Activated CD8-positive, alpha-beta memory T cell treated with anti-CD3 and anti-CD28 coated beads, Interleukin-2, amount 10 ng/mL, durations not matched to agents 7 days and 5 days (primary cell): Measurements from ENCODE around the gene KAZN. TPM values are rescaled to one million over a fixed set of nuclear protein-coding genes. Genes with fewer than 3 reads are reported as not detected.

Experiments
- ATAC-seq: fragments of 150-1000 bp; cut with Tn5 transposase; one replicate; pipeline ENCODE4 v1.10.0; 2021; ENCODE audit warnings: moderate library complexity
- CTCF ChIA-PET: fragments of 350-600 bp; sonication (Branson Sonifier 250); formaldehyde crosslinking; loops from one replicate; lab custom pipeline; 2021; ENCODE audit warnings: antibody characterized with exemption; lab: Charles Lee
- DNase-seq: peaks from one replicate; pipeline ENCODE4 v3.0.0-alpha.2; 2020
- H3K27ac Mint-ChIP-seq: one replicate; pipeline ENCODE4 v1.8.0; 2021; ENCODE audit warnings: mild to moderate bottlenecking, mixed read lengths
- H3K27me3 Mint-ChIP-seq: one replicate; pipeline ENCODE4 v1.8.0; 2021; ENCODE audit warnings: mixed read lengths
- H3K36me3 Mint-ChIP-seq: one replicate; pipeline ENCODE4 v1.8.0; 2021; ENCODE audit warnings: mild to moderate bottlenecking, mixed read lengths
- H3K4me1 Mint-ChIP-seq: one replicate; pipeline ENCODE4 v1.8.0; 2021; ENCODE audit warnings: mixed read lengths
- H3K4me3 Mint-ChIP-seq: one replicate; pipeline ENCODE4 v1.8.0; 2021; ENCODE audit warnings: mild to moderate bottlenecking, moderate library complexity, mixed read lengths
- H3K9me3 Mint-ChIP-seq: one replicate; pipeline ENCODE4 v1.8.0; 2022; ENCODE audit warnings: low read depth, mixed read lengths
- total RNA-seq, 2 experiments: library from RNA; stranded (reverse); gene quantifications; one replicate each; pipeline ENCODE4 v1.2.3, GENCODE V29; 2021

Gene KAZN
- total RNA-seq, 2 experiments from 2014 or later: 0.12 to 0.15 TPM

GRCh38 chr1:14941864-14942263, 343.4 kb downstream of the KAZN start:
- Mint-ChIP-seq H3K27ac (no peak overlapping the region), H3K27me3 (no peaks in the 10 kb centered on the region), H3K4me3 (no peak overlapping the region), H3K9me3 (no peaks in the 10 kb centered on the region), H3K36me3 (no peaks in the 10 kb centered on the region), H3K4me1 (no peaks in the 10 kb centered on the region)
- no peak for ATAC-seq
- no peak for DNase-seq
- CTCF ChIA-PET: no interaction called here

GRCh38 chr1:14944471-14944985, 346.0 kb downstream of the KAZN start:
- Mint-ChIP-seq H3K4me3 (no peak overlapping the region), H3K4me1 (no peaks in the 10 kb centered on the region), H3K36me3 (no peaks in the 10 kb centered on the region), H3K27me3 (no peaks in the 10 kb centered on the region), H3K9me3 (no peaks in the 10 kb centered on the region), H3K27ac (no peak overlapping the region)
- ATAC-seq (no peak), DNase-seq (no peak)
- CTCF ChIA-PET: interaction anchor here (0.7 kb wide), 1 partner anchor 160 kb away, joined by 3 read pairs; no protein-coding TSS in a partner anchor

- H3K4me3 Mint-ChIP-seq: no peak overlapping the region
- H3K27ac Mint-ChIP-seq: no peak overlapping the region
- no peaks in the 10 kb centered on the region for H3K4me1 Mint-ChIP-seq
- CTCF ChIA-PET: no interaction called here
- no peaks in the 10 kb centered on the region for H3K9me3 Mint-ChIP-seq
- H3K36me3 Mint-ChIP-seq: no peaks in the 10 kb centered on the region
- no peaks in the 10 kb centered on the region for H3K27me3 Mint-ChIP-seq
- no peak for DNase-seq
- no peak for ATAC-seq
Observed at GRCh38 chr1:14945132-14946010, 346.9 kb downstream of the KAZN start.

GRCh38 chr1:14946011-14946359, 347.5 kb downstream of the KAZN start:
- CTCF ChIA-PET: no interaction called here
- no peaks in the 10 kb centered on the region for H3K27me3 Mint-ChIP-seq
- no peak overlapping the region for H3K4me3 Mint-ChIP-seq
- DNase-seq (no peak), ATAC-seq (no peak)
- H3K27ac Mint-ChIP-seq: no peak overlapping the region
- H3K4me1 Mint-ChIP-seq: no peaks in the 10 kb centered on the region
- H3K9me3 Mint-ChIP-seq: no peaks in the 10 kb centered on the region
- H3K36me3 Mint-ChIP-seq: no peaks in the 10 kb centered on the region

GRCh38 chr1:14946684-14947238, 348.3 kb downstream of the KAZN start:
- no peak overlapping the region for H3K27ac Mint-ChIP-seq
- H3K4me3 Mint-ChIP-seq: no peak overlapping the region
- no peaks in the 10 kb centered on the region for H3K36me3 Mint-ChIP-seq
- H3K27me3 Mint-ChIP-seq: no peaks in the 10 kb centered on the region
- CTCF ChIA-PET: no interaction called here
- ATAC-seq (no peak), DNase-seq (no peak)
- H3K4me1 Mint-ChIP-seq: no peaks in the 10 kb centered on the region
- no peaks in the 10 kb centered on the region for H3K9me3 Mint-ChIP-seq

- no peaks in the 10 kb centered on the region for H3K36me3 Mint-ChIP-seq
- CTCF ChIA-PET: no interaction called here
- H3K9me3 Mint-ChIP-seq: no peaks in the 10 kb centered on the region
- H3K27me3 Mint-ChIP-seq: no peaks in the 10 kb centered on the region
- DNase-seq (no peak), ATAC-seq (no peak)
- H3K4me3 Mint-ChIP-seq: no peak overlapping the region
- H3K27ac Mint-ChIP-seq: no peak overlapping the region
- no peaks in the 10 kb centered on the region for H3K4me1 Mint-ChIP-seq
Observed at GRCh38 chr1:14947421-14947820, 348.9 kb downstream of the KAZN start.

GRCh38 chr1:14948112-14948652, 349.7 kb downstream of the KAZN start:
- H3K27ac Mint-ChIP-seq: no peak overlapping the region
- H3K9me3 Mint-ChIP-seq: no peaks in the 10 kb centered on the region
- no peak for DNase-seq
- no peak overlapping the region for H3K4me3 Mint-ChIP-seq
- CTCF ChIA-PET: no interaction called here
- H3K4me1 Mint-ChIP-seq: no peaks in the 10 kb centered on the region
- H3K36me3 Mint-ChIP-seq: no peaks in the 10 kb centered on the region
- no peak for ATAC-seq
- no peaks in the 10 kb centered on the region for H3K27me3 Mint-ChIP-seq

GRCh38 chr1:14949270-14949835, 350.9 kb downstream of the KAZN start:
- H3K36me3 Mint-ChIP-seq: no peaks in the 10 kb centered on the region
- no peak for DNase-seq
- H3K9me3 Mint-ChIP-seq: no peaks in the 10 kb centered on the region
- no peak overlapping the region for H3K27ac Mint-ChIP-seq
- ATAC-seq: no peak
- CTCF ChIA-PET: no interaction called here
- no peaks in the 10 kb centered on the region for H3K27me3 Mint-ChIP-seq
- H3K4me1 Mint-ChIP-seq: no peaks in the 10 kb centered on the region
- H3K4me3 Mint-ChIP-seq: no peak overlapping the region

GRCh38 chr1:14949836-14950713, 351.6 kb downstream of the KAZN start:
- ATAC-seq (no peak), DNase-seq (no peak)
- Mint-ChIP-seq H3K9me3 (no peaks in the 10 kb centered on the region), H3K27me3 (no peaks in the 10 kb centered on the region), H3K4me3 (no peak overlapping the region), H3K36me3 (no peaks in the 10 kb centered on the region), H3K4me1 (no peaks in the 10 kb centered on the region), H3K27ac (no peak overlapping the region)
- CTCF ChIA-PET: no interaction called here

GRCh38 chr1:14951766-14952165, 353.3 kb downstream of the KAZN start:
- no peaks in the 10 kb centered on the region for H3K4me1 Mint-ChIP-seq
- ATAC-seq (no peak), DNase-seq (no peak)
- no peaks in the 10 kb centered on the region for H3K27me3 Mint-ChIP-seq
- H3K27ac Mint-ChIP-seq: no peak overlapping the region
- no peak overlapping the region for H3K4me3 Mint-ChIP-seq
- no peaks in the 10 kb centered on the region for H3K9me3 Mint-ChIP-seq
- CTCF ChIA-PET: no interaction called here
- H3K36me3 Mint-ChIP-seq: no peaks in the 10 kb centered on the region

- CTCF ChIA-PET: interaction anchor here (0.6 kb wide), 1 partner anchor 1763 kb away, joined by 3 read pairs; no protein-coding TSS in a partner anchor
- H3K27me3 Mint-ChIP-seq: no peaks in the 10 kb centered on the region
- no peak overlapping the region for H3K27ac Mint-ChIP-seq
- no peak for ATAC-seq
- no peaks in the 10 kb centered on the region for H3K4me1 Mint-ChIP-seq
- H3K9me3 Mint-ChIP-seq: no peaks in the 10 kb centered on the region
- DNase-seq: no peak
- H3K4me3 Mint-ChIP-seq: no peak overlapping the region
- H3K36me3 Mint-ChIP-seq: no peaks in the 10 kb centered on the region
Observed at GRCh38 chr1:14952626-14953314, 354.3 kb downstream of the KAZN start.

GRCh38 chr1:14954210-14954609, 355.7 kb downstream of the KAZN start:
- no peak for ATAC-seq
- H3K27ac Mint-ChIP-seq: no peak overlapping the region
- no peaks in the 10 kb centered on the region for H3K36me3 Mint-ChIP-seq
- no peaks in the 10 kb centered on the region for H3K9me3 Mint-ChIP-seq
- no peak for DNase-seq
- CTCF ChIA-PET: no interaction called here
- H3K27me3 Mint-ChIP-seq: no peaks in the 10 kb centered on the region
- H3K4me1 Mint-ChIP-seq: no peaks in the 10 kb centered on the region
- no peak overlapping the region for H3K4me3 Mint-ChIP-seq
